HG03439 (cell line): ENCODE measurements around the gene FKBP2.

Experiments used
- ATAC-seq: cut with Tn5 transposase; IDR thresholded peaks from one replicate; pipeline ENCODE4 v1.9.1; 2021; ENCODE audit warnings: mild to moderate bottlenecking, moderate library complexity; ENCODE audit not compliant: unreplicated experiment

FKBP2 gene

GRCh38 chr11:64240435-64241240, at the start of gene FKBP2:
Gene FKBP2 (plus strand): TSS chr11:64241095. CDS start chr11:64242388, 1,293 bp downstream.
- peak; percentile 55 for ATAC-seq

GRCh38 chr11:64192434-64192833, 48.5 kb upstream of the FKBP2 start:
- no peak for ATAC-seq

GRCh38 chr11:64196626-64197025, 44.3 kb upstream of the FKBP2 start:
- no peak for ATAC-seq

- no peak for ATAC-seq
Measured at GRCh38 chr11:64198511-64198910, 42.4 kb upstream of the FKBP2 start.

- no peak for ATAC-seq
Measured at GRCh38 chr11:64201543-64201942, 39.4 kb upstream of the FKBP2 start.

GRCh38 chr11:64202992-64203391, 37.9 kb upstream of the FKBP2 start:
- ATAC-seq = no peak

GRCh38 chr11:64203421-64204079, 37.3 kb upstream of the FKBP2 start:
- no peak for ATAC-seq

GRCh38 chr11:64204080-64204440, 36.8 kb upstream of the FKBP2 start:
- ATAC-seq = no peak

GRCh38 chr11:64204464-64204989, 36.4 kb upstream of the FKBP2 start:
- no peak for ATAC-seq

- ATAC-seq = no peak
Measured at GRCh38 chr11:64206457-64207255, 34.2 kb upstream of the FKBP2 start, which contains the start of gene FERMT3. Gene FERMT3 (plus strand): TSS chr11:64206721. CDS start chr11:64207365, 644 bp downstream.

GRCh38 chr11:64207256-64208085, 33.4 kb upstream of the FKBP2 start:
- ATAC-seq = no peak

- no peak for ATAC-seq
Measured at GRCh38 chr11:64208086-64208795, 32.7 kb upstream of the FKBP2 start.

- ATAC-seq = no peak
Measured at GRCh38 chr11:64208796-64209562, 31.9 kb upstream of the FKBP2 start.

- ATAC-seq = no peak
Measured at GRCh38 chr11:64209563-64209843, 31.4 kb upstream of the FKBP2 start.

GRCh38 chr11:64210301-64211020, 30.4 kb upstream of the FKBP2 start:
- ATAC-seq = no peak

- ATAC-seq = no peak
Measured at GRCh38 chr11:64211181-64211872, 29.6 kb upstream of the FKBP2 start.

GRCh38 chr11:64216879-64217278, 24.0 kb upstream of the FKBP2 start:
- no peak for ATAC-seq
